GM18517 (cell line): ENCODE measurements around the gene UBE2U.
A peak's percentile ranks its signal among the peaks of the same experiment; 100 is the strongest.

Experiments used
- ATAC-seq: cut with Tn5 transposase; IDR thresholded peaks from one replicate; pipeline ENCODE4 v1.9.1; 2021; ENCODE audit warnings: mild to moderate bottlenecking, moderate library complexity; ENCODE audit not compliant: unreplicated experiment

UBE2U gene, protein sequence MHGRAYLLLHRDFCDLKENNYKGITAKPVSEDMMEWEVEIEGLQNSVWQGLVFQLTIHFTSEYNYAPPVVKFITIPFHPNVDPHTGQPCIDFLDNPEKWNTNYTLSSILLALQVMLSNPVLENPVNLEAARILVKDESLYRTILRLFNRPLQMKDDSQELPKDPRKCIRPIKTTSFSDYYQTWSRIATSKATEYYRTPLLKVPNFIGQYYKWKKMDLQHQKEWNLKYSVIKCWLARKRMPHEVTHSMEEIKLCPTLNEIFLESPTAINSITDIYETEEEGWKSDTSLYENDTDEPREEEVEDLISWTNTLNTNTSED

DNA sequence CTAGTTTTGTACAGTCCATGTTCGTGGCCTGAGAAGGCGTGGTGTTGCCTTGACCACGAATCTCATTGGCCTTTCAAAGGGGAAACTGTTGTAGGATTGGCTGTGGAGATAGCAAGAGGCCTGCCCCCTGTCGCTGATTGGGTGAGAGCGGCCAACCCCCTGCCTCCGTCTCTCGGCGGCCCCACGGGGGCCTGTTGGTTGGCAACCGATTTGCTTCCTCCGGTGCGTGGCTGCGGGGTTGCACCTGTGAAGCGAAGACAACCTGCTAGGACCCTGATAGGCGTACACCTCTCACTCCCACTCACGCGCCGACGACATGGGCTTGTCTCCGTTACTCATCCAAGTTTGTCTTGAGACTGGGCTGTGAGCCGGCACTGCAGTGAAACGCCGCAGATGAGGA, at the start of gene UBE2U:
Gene UBE2U (plus strand): TSS at position 204 of the 400 bp plus-strand sequence. CDS start 428 bp downstream, outside the sequence.
- no peak for ATAC-seq

DNA sequence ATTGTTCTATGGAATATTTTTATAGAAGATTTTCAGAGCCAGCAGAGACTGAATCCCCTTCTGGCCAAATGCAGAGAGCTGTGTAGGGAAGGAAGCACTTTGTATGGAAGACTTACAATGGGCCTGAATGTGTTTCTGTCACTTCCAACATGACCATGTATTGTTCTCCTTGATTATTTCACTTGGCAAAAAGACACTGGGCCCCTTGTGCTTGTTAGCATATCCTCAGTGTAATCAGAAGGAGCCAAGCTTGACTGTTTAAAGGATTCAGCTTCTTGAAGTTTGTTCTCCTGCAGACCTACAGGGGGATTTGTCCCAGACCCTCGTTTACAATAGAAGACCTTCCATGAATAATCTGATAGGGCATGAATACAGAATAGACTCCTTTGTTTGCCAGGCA, 48.1 kb upstream of the UBE2U start:
- ATAC-seq: no peak

DNA sequence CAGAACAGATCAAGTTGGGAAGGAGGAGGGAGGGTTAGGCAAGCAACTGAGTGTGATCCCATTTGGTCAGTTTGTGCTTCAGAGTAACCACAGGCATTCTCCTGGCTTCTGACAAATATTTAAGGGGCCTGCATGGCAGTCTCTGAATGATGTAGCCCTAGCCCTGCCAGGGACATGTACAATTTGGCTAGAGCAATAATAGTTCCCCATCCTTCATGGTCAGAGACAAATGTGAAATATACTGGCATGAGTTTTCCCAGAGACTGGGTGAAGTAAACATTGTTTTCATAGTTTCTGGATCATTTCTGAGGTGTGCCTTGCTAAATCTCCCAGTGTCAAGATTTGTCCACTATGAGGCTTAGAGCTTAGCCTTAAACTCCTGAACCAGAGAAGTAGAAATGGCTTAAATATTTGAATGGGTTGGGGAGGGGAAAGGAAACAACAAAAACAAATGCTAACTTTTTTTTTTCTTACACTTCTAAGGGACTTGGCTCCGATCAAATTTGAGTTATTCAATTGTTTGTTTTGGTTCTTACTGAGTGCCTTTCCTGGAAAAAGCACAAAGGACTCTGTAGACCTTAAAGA, 42.0 kb upstream of the UBE2U start:
- no peak for ATAC-seq

DNA sequence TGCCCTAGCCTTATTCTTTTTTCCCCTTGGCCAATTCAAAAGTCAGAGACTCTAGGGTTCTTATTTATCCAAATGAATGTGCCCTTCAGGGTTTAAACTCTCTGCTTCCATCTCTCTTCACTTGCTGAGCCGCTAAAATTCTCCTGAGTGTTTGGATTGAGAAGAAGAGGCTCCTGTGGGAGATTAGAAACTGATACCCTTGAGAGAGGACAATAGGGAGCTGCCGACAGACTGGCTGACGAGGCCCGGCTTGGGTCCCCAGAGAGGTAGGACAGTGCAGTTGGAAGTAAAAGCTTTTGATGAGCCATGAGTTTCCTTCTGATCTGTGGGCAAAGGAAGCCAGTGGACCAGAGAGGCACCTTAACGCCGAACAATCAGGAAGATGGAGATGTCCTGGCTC, 41.3 kb upstream of the UBE2U start:
- no peak for ATAC-seq

DNA sequence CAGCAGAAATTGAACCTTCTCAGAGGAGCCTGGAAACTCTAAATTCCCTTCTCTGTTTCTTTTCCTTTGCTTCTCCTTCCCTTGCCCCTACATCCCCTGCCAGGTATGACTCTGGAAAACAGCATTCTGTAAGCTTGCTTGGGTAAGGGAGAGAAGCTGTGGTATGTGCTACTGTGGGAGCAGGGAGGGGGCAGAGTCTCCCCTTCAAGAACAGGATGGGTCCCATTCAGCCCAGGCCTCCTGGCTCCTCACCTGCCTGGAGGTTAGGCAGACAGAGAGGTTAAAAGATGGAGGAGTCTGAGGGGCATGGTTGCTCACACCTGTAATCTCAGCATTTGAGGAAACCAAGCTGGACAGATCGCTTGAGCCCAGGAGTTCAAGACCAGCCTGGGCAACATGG, 40.6 kb upstream of the UBE2U start:
- no peak for ATAC-seq

DNA sequence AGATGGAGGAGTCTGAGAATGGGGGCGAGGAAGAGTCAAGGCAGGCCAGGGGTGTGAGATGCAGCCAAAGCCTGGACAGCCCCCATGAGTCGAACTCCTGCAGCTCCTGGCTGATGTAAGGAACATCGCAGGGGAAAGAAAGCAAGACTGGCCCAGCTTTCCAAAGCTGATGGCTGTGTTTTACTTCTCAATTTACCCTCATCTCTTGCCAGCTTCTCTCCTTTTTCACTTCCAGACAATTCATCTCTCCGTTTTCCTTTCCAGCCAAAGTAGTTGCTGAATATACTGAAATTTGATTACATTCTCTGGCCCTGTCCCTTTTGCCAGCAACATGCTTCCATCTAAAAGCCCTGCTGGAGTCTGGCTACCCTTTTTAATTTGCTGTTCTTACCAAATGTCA, 40.0 kb upstream of the UBE2U start:
- ATAC-seq: no peak

DNA sequence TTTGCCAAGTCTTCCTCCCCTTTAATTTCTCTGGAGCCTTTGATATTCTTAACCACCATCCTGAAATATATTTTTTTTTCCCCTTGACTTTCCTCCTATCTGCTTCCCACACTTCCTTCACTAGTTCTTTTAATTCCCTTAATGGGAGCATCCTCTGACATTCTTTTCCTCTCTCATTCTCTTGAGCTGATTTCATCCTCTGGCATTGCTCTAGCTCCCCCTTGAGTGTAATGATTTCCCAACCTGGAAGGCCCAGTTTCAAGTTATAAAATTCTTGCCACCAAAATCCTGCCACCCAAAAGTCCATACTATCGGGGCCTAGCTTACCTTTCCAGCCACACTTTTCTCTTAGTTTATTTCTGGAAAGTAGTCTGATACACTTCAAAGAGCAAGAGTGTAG, 39.5 kb upstream of the UBE2U start:
- ATAC-seq: no peak

DNA sequence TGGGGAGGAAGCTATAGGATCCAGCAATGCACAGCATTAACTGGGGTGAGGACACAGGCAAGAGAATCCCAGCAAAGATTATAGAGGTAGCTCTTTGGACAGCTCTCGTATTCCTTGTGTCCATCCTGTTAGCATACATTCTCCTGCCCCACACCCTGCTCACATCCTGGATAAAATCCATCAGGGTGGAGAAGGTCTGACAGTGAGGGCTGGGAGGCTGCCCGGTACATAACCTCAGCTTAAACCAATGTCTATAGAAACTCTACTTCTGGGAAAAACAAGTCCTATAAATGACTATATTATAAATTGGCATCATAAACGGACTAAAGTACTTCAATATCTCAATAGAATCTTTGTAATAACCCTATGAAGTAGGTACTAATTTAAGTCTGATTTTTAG, 36.8 kb upstream of the UBE2U start:
- no peak for ATAC-seq

DNA sequence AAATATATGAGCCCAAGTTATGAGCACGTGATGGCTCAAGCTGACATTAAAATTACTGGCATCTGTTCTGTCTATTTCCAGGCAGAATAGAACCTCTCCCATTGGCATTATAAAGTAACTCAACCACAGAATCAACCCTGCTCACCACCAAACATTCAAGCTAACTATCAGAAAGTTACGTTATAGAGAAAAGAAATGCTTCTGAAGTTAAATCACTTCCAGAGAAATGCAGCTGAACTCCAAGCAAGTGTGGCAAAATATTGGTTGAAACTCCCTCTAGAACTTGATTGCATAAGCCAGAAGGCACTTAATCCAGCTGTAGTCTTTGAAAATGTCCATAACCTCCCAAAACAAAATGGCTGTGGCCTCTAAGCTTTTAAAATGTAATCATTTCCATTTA, 36.2 kb upstream of the UBE2U start:
- ATAC-seq: no peak

DNA sequence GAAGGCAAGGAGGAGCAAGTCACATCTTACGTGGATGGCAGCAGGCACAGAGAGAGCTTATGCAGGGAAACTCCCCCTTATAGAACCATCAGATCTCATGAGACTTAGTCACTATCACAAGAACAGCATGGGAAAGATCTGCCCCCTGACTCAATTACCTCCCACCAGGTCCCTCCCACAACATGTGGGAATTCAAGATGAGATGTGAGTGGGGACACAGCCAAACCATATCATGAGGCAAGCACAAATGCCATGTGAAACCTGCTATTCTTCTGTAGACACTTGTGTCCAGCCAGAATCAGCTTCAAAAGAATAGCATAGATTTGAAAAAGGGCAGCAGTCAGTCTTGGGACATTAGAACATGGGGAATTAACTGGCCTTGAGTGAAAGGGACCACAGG, 32.2 kb upstream of the UBE2U start:
- ATAC-seq: no peak

DNA sequence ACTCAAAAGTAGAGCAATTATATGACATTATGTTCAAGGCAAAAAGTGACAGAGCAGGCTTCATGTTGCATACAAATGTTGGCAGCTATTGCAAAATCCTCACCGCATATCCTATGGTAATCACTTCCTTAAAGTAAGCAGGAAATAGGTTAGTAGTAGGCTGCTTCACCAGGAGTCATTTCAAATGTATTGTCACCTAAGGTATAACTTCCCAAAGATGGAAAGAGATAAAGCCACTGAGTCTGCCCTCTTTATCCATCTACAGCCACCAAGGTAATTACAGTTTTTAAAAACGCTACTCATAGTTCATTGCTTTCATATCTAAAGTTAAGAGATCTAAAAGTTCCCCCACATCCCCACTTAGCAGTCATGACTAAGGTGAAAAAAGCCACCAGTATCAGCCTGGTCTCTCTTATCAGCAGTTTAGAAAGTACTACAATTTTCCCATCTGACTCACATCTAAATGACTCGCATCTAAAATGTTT, 31.6 kb upstream of the UBE2U start:
- ATAC-seq: peak; percentile 81

DNA sequence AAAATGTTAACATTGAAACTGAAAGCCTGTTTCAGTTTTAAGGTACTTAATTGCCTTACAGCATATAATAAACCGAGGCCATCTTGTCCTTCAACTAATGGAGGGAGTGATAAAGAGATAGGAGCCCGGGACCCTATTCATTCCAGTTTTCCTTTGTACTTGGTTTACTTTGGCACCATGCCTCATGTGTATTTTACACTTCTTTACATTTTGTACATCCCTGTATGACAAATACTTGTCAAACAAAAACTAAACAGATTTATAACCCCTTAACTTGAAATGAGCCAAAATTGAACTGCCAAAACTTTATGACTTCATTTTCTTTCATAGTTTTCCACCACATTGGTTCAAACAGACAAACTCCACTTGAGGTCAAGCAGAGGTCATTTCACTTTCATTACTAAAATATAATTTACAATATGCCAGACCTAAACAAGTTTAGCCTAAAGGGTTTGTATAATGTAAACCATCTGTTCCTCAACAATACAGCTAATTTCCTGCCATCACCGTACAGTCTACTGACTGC, 30.9 kb upstream of the UBE2U start:
- ATAC-seq: peak; percentile 48

DNA sequence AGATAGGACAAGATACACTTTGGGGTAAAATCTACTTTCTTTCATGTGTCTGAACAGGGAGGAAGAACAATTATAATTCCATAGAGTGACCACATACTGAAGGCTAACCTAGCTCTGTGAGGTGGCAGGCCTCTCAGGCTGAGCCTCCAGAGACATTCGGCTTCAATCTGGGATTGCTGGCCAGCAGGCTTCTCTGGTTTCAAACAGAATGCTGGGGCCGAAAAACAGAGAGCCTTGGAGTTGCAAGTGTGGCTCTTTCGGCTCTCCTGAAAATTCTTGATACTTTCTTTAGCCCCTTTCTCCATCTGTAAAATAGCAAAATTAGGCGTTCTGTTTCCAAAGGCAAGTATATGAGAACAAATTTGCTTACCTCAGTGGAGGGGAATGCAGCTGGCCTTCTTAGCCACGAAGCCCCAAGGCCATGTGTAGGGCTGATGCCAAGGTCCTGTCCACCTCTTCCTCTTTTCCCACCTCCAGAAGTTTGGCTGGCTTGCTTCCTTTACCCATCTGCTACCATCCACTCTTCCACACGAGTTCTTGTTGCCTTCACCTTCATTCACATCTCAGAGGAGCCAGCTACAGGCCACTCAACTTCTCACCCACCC, 30.0 kb upstream of the UBE2U start:
- ATAC-seq: no peak

DNA sequence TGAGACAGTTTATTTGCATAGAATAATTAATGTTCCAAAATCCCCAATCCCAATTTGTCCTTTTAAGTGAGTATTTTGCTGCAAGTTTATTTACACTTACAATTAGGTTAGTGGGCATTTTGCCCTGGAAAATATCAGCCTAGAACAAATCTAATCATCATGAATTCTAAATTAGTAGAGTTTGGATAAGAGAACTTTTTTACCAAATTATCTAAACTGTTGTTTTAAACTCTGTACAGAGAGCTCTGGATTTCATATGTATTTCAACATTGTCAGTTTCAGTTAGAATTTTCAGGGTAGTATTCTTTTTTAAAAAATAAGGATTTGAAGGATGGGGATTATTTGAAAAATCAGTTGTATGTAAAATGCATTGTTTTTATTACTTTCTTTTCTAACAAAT, 27.8 kb upstream of the UBE2U start:
- ATAC-seq: no peak

DNA sequence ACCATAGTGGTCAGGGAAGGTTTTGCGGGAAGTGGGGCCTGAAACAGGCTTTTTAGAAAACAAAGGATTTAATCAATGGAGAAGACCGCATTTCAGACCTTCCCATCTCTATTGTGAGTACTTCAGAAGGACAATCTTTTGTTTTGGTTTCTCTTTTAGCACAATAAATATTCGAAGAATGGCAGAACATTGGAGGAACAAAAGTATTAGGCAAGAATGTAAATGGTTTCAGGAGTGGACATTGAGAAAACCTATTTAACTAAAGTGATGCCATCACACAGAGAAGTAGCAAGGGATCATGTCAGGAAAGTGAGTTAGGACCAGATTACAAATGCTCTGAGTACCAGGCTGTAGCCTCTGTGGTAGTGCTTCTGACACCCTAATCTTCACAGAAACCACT, 26.8 kb upstream of the UBE2U start:
- no peak for ATAC-seq

DNA sequence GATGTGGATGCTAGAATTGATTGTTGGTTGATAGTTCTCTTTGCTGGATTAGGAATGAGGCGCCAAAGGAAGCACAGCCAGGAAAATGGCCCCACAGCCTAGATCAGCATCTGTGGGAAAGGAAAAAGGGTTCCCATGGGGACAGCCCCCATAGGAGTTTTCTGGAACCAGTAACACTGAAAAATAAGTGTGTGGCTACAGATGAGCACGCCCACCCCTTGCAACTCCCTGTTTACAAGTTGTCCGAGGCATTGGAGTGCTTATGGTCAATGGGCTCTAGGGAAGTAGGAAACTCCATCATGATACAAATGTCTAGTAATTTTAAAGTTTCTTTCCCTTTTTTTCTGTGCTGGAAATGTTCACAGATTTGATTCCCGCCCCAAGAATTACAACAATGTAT, 23.8 kb upstream of the UBE2U start:
- ATAC-seq: no peak

DNA sequence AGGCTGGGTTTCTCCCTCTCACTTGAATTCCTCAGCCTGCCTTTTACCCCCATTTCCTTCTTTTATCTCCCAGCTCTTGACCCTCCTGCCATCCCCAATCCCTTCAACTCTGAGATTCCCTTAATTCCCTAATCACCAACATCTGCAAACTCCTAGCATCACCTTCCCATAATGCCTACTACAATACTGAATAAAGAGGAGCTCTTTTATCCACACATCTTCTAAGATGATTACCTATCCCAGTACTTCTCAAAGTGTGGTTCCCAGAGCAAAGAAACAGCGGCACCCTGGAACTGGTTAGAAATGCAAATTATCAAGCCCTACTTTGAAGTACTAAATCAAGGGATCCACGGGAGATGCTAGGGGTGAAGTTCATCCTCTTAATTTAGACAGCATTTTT, 21.2 kb upstream of the UBE2U start:
- no peak for ATAC-seq

DNA sequence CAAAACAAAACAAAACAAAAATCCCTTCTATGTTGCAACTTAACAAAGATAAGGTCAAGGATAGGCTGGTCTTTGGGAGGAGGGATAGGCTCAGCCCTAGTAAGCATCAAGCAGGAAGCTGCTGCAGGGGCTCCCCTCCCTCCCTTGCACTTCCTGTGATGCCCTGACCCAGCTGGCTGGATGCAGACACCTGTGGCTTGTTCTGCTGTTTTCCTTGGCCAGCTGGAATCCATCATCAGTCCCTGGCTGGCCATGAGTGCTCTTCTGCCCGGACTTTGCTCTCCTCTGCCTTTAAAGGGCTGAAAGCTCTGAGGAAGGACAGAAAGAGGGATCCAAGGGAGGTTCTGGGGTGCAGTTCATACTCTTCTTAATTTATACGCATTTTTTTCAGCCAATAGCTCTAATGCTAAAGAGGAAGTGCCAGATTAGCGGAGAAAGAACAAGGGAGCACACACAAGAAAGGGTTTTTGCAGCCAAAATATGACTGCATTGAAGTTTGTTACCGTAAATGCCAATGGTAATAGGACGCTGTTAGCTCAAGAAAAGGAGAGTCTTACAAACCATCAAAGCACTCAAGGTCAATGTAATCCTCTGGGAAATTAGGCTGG, 19.9 kb upstream of the UBE2U start:
- ATAC-seq: no peak

DNA sequence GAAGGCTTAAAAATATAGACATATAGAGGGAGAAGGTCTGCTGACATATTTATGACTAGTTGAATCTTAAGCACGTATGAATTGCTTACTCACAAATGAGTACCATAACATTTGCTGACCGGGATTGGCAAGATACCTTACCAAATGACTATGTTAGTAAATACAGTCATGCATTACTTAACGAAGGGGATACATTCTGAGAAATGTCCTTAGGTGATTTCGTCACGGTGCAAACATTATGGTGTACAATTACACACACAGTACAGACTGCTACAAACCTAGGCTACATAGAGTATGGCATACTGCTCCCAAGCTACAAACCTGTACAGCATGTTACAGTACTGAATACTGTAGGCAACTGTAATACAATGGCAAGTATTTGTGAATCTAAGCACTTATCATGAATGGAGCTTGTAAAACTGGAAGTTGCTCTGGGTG, 19.4 kb upstream of the UBE2U start:
- ATAC-seq: no peak

DNA sequence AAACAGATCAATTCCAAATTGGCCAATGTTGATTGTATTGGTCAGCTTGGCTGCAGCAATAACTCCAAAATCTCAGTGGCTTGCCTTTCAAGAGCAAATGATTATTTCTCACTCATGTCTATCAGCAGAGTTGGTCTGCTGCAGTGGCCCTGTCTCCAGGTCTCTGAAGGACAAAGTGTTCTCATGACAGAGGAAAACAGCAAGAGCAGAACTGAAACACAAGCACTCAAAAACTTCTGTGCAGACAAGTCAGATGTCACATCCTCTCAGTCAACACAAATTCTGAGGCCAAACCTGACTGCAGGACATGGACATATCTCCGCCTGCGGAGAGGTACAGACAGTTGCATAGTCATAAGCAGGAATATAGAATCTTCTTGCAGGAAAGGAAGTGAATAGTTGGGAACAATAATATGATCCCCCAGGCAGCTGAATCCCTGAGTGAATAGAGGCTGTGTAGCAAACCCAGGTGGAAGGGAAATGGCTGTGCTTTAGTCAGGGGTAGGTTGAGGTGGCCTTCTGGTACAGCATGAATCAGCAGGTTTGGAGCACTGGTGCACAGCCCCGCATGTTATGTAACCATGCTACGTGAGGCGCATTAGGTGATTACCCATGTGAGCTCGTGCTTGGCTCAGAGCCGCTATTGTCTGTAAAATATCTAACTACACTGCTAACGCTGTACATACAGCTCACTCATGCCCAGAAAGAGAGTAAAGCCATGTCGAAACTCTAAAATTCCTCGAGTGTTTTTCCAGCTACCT, 17.1 kb upstream of the UBE2U start:
- ATAC-seq: no peak

DNA sequence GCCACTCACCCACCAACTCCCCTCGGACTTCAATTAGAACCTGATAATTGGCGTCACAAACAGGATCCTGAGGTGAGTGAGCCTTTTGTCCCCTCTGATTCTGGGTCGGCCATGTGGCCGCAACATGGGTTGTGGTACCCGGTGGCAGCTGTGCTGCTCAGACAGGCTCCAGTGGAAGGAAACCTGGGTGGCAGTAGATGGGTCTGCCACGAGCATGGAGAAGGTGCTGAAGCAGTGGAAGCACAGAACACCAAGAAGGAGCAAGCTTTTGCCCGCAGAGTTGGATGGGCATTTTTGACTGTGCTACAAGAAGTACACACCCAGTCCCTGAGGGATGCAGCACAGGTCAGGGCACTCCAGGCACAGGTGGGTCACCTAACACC, 16.5 kb upstream of the UBE2U start:
- no peak for ATAC-seq
